GM18498 (cell line): ENCODE results near the gene VWC2.

Source experiments
- ATAC-seq: cut with Tn5 transposase; IDR thresholded peaks from one replicate; pipeline ENCODE4 v1.9.1; 2021; ENCODE audit warnings: mild to moderate bottlenecking, moderate library complexity; ENCODE audit not compliant: unreplicated experiment

The VWC2 gene

GRCh38 chr7:49781996-49782395 lies 8.6 kb downstream of the VWC2 start:
- ATAC-seq: no peak

- ATAC-seq: no peak
Observed at GRCh38 chr7:49783446-49783845, 10.0 kb downstream of the VWC2 start.

DNA sequence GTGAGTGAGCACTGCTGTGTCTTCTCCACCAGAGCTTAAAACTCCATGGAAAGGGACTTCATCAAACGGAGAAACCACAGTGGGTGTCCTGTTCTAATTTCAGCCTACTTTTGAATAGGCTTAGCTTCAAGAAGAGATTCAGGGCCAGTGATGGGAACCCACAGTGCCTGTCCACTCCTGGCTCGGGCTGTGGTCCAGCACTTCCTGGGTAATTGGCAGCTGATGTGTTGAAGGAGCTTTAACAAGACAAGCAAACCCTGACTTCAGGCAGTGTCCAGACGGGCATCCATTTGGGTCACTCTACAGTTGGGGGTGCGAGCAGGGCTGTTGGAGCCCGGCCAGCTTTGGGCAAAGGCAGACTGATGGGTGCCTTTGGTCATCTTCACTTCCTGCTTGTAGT lies 14.5 kb downstream of the VWC2 start:
- no peak for ATAC-seq

GRCh38 chr7:49788455-49789059 lies 15.1 kb downstream of the VWC2 start:
- ATAC-seq: no peak

DNA sequence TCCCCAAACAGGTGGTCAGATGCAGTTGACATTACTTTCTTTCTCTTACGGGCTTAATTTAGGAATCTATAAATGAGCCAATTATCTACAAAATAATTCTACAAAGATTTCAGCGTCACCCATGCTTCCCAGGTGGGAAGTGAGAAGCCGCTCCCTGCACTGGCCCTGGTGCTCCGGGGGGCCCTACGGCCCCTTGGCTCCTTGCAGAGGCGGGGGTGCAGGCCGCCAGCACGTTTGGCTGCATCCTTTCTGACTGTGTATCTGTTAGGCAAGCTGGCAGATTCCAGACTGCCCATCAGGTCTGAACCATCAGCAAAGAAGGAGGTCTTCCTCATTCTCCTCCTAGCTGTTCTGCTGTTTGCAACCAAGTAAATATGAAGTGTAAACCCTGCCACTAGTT lies 16.3 kb downstream of the VWC2 start:
- no peak for ATAC-seq

DNA sequence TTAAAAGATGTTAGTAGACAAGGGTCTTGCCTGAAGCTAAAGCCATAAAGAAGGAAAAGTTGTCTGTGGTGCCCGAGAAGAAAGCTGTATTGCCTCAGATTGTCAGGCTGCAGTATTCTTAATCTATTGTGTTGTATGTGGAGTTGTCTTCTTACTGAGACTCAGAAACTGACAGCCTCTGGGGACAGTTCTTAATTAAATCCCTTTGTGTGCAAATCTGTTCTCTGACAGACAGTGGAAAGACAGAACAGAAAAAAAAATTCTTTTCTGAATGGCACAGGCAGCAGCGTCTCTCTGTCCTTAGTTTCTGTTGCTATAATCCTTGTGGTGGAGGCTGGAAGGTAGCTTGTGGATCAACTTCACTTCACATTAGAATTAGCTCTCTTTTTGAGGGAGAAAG lies 16.8 kb downstream of the VWC2 start:
- no peak for ATAC-seq

- ATAC-seq: peak; percentile 88
Observed at GRCh38 chr7:49791088-49791741, 17.8 kb downstream of the VWC2 start.

- ATAC-seq: no peak
Observed at GRCh38 chr7:49797987-49798660, 24.7 kb downstream of the VWC2 start.

GRCh38 chr7:49800031-49800430 lies 26.6 kb downstream of the VWC2 start:
- ATAC-seq: no peak

DNA sequence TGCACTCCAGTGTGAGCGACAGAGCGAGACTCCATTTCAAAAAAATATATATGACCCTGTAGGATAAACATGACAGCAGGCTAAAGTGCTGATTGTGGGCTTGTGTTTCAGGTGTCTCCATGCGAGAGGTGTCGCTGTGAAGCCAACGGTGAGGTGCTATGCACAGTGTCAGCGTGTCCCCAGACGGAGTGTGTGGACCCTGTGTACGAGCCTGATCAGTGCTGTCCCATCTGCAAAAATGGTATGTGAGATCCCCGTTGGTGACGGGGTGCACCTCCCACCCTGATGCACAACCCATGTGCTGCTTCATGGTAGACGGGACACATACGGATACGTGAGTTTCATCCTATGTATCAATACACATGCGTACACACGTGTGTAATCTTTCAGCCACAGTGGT lies 29.2 kb downstream of the VWC2 start:
- no peak for ATAC-seq

DNA sequence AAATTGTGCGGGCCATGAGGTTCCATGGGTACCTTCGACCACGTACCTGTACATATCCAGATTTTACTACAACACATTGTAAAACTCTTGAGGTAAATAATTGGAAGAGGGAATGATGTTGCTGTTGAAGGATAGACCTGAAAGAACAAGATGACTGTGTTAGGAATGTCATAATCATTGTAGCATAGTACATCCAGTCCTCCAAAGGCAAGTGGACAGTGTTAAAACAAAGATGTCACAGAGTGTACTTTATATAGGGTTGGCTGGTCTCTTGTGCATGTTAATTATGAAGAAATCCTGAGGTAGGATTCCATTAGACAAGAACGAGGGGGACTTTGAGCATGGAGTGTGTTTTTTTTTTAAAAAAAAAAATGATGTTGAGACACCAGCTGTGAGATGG lies 30.4 kb downstream of the VWC2 start:
- ATAC-seq: no peak

GRCh38 chr7:49805371-49806007 lies 32.1 kb downstream of the VWC2 start:
- no peak for ATAC-seq

DNA sequence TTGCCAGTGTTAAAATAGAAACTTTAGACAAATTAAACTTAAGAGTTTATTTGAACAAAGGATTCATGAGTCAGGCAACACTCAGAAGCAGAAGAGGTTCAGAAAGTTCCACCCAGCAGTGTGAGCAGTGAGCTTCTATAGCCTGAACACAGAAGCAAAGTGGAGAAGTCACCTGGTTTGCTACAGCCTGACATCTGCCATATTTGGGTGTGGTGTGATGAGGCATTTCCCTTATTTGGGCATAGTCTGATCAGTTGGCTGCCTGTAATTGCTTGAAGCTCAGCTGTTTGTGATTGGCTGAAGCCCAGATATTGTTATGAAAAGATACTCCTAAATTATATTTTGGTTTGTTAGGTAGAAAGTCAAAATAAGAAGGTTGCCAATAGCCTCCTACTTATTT lies 39.1 kb downstream of the VWC2 start:
- no peak for ATAC-seq

GRCh38 chr7:49817279-49817678 lies 43.8 kb downstream of the VWC2 start:
- ATAC-seq: no peak

GRCh38 chr7:49821181-49821580 lies 47.7 kb downstream of the VWC2 start:
- no peak for ATAC-seq

GRCh38 chr7:49822856-49823255 lies 49.4 kb downstream of the VWC2 start:
- no peak for ATAC-seq

GRCh38 chr7:49823566-49823965 lies 50.1 kb downstream of the VWC2 start:
- no peak for ATAC-seq

GRCh38 chr7:49839863-49840645 lies 66.6 kb downstream of the VWC2 start:
- no peak for ATAC-seq

DNA sequence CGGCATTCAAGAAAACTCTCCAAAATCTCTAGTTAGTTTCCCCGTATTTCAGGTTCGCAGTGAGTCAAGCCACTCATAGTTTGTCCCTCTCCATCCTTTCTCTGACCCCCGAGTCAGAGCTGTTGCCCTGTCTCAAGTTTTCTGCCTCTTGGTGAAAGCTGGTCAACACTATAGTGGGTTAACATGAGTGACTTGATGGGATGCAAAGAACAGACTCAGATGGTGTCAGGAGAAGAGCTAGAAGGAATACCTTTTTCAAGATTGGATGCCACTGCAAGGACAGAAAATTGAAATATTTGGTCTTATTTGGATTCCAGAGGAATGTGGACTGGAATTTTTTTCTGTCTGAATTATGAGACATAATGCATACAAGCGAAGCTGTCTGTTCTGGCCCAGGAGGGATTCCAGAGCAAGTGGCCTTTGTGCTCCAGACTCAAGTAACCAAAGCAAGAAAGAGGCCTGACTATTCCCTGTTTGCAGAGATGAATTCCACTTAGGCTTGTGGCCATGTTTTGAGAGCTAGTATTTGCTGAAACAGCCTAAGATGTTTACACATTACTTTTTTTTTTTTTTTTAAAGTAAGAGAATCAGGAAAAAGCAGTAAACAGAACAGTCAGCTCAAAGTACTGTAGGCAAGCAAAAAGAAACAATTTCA lies 67.4 kb downstream of the VWC2 start:
- ATAC-seq: no peak

GRCh38 chr7:49845626-49846025 lies 72.2 kb downstream of the VWC2 start:
- ATAC-seq: no peak
